IPS DF 19.7 (cell line): ENCODE measurements around the gene ARMCX6.
A peak's percentile ranks its signal among the peaks of the same experiment; 100 is the strongest.
"Not testable (repeated sequence)": the region's sequence is repeated elsewhere in the genome, so short reads cannot be mapped to it uniquely, and the experiment has no call there.

Experiments used
- DNase-seq: peaks from one replicate; pipeline ENCODE4 v3.0.0-alpha.2; 2013; ENCODE audit warnings: low read depth, low spot score

The ARMCX6 gene

DNA sequence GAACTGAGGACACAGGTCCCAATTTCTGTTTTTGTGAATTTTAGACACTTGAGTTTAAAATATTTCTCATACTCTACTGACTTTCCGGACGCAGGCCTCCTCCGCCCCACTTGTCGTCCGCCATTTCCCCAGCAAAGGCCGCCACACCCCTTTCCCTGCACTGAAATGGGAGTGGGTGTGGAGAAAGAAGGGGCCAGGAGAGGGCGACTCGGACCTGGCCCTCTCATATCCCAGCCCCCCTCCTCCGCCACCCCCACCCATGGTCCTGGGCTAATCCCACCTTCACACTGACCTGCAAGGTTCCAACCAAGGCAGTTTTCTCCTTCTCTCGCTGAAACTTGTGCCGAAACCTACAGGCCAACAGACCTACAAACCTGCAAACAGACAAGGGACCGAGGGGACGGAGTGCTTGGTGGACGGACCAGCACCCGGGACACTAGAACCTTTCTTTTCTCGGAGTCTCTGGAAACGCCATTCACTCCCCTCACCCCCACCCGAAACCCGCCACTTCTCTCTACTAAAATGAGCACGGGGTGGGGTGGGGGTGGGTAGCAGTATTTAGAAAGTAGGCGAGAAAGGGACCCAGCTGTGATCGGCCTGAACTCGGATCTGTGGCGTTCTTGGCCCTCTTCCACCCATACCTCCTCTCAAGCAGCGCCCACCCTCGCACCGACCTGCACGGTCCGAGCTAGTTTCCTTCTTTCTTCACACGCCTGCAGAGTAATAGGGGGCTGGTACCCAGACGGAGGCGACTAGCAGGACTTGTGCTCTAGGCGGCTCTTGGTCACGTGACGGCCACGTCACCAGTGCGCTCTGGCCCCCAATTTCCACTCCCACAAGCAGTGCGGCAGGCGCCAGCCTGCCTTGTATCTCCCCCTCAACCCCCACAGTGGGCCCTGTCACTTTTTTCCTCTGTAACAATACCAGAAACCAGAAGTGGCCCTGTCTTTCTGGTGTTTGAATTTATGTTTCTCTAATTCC lies at the start of gene ARMCX6:
ARMCX6 (minus strand) TSS at position 790 of the 981 bp plus-strand sequence. CDS start 1,380 bp downstream, outside the sequence.
- peak; percentile 28 for DNase-seq

DNA sequence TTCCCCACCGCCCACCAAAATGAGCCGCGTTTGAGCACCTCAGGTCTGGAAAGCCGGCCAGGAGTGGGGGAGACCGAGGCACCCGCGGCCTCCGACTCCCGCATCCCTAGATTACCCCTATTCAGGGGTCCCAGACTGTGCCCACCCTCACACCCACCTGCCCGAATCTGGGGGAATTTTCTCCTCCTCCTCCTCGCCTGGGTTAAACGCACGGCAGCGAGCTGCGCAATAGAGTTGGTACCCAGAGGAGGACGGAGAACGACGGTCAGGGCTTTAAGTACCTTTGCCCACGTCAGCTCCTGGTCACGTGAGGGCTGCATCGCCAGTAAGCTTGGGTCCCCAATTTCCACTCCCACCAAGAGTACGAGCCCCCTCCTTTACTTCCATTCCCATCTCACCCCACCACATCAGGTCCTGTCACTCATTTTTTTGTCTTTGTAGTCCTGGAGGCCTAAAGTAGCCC lies 41.8 kb upstream of the ARMCX6 start, which contains the start of gene ARMCX2:
ARMCX2 (minus strand) TSS at position 250 of the 463 bp plus-strand sequence. CDS start 2,262 bp downstream, outside the sequence.
- no peak for DNase-seq

DNA sequence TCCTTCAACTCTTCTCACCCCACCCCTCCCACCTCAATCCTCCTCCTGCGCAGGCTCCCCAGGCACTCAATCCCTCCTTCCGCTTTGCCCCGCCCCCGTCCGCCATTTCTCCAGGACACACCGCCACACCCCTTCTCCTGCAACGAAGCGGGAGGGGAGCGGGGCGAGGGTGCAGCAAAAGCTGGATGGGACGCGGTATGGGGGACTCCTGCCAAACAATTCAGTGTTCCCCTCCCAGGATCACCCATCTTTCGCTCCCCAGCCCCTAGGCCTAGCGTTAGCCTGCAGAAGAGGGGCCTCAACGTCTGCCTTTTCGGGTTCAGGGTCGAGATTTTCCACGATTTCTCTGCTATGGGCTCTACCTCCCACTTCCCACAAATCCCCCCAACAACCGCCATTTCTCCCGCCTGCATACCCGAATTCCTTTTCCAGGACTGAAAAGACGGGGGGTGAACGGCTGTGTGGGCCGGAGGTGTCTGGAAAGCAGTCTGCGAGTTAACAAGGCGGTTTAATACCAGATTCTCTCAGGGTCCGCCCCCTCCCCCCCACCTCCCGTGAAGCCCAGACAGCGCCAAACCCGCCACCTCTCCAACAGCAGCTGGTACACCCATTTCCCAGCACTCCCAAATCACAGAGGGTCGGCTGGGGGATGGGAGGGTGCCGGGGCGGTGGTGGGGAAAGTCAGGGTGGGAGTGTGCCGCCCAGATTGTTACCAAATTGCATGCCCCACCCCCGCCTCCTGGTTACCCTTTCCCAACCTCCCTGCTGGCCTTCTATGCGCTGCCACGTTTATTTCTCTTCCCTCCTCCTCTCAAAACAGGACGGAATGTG lies 41.1 kb upstream of the ARMCX6 start:
- no peak for DNase-seq

DNA sequence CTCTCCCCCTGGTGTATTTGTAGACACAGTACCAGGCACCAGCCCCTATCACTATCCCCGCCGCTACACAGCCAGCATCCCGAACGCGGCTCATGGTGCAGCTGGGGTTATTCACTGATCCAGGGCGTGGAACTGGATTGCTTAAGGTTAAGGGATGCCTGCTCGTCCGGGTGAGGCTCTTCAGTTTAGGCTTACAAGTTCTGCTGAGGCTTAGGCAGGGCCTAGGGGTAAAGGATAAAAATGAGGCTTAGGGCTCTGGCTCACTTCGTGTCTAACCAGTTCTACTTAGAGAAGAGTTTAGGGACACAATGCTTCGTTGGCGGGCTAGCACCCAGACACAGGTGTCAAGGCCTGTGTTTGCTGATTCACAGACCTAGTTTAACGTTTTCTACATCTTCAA lies 39.7 kb upstream of the ARMCX6 start:
- no peak for DNase-seq

DNA sequence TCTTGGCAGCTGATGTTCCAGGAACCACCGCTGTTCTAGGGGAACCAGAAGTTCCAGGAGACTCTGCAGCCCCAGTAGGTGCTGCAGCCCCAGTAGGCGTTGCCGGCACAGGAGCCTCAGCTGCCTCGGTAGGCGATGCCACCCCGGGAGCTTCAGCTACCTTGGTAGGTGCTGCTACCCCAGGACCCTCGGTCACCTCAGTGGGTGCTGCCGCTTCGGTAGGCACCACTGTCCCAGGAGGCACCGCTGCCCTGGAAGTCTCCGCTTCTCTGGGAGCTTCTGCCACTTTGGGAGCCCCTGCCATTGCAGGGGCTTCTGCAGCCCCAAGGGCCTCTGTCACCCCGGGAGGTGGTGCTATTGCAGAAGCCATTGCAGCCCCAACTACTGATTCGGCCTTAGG lies 39.0 kb upstream of the ARMCX6 start:
- DNase-seq: no peak

DNA sequence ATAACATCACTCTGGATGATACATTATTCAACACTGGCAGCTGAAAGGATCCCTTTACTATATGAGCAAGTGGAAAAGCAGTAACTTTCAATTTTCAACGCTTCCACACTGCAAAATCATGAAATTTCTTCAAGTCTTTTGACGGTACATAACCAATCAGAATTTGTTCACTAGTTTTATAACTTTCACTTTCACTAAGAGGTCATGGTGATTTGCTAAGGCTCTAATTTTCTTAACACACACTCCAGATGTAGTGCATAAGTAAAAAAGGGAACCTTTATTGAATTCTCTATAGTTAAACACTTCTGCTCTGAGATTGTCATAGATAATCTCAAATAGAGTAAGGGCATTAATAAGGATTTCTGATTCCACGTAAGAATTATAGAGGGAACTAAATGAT lies 37.7 kb upstream of the ARMCX6 start:
- DNase-seq: no peak

DNA sequence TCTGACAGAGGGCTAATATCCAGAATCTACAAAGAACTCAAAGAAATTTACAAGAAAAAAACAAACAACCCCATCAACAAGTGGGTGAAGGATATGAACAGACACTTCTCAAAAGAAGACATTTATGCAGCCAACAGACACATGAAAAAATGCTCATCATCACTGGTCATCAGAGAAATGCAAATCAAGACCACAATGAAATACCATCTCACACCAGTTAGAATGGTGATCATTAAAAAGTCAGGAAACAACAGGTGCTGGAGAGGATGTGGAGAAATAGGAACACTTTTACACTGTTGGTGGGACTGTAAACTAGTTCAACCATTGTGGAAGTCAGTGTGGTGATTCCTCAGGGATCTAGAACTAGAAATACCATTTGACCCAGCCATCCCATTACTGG lies 29.9 kb upstream of the ARMCX6 start:
- not testable (repeated sequence) for DNase-seq

DNA sequence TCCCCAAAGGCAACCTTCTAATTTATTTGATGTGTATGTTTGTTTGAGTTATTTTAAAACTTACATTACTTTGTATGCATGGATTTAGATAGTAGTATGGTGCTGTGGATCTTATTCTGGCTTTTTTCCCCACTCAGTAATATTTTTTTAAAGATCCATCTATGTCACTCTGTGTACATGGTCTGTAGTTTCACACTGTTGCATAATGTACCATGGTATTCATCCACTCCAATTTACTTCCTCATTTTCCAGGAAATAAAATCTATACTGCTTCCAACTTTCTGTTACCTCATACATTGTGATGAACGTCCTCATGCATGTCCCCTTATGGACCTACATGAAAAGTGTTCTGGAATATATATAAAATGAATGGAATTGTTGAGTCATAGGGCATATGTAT lies 24.3 kb upstream of the ARMCX6 start:
- no peak for DNase-seq

DNA sequence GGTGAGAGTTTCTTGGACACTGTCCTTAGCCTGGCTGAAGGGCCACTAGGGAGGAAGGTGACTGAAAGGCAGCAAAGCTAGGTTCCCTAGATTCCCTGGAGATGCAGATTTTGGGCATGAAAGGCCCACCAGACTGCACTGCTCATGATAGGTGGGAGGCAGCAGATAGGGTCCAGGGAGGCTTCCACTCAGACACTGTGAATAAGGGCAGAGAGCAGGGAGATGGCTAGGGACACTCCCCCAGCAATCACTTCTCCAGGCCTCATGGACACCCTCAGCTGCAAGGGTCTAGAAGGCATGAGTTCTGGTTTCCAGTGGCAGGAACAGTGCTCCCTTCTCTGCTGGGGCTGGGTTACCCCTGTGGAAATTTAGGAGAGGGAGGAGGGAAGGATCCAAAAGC lies 21.8 kb upstream of the ARMCX6 start:
- DNase-seq: no peak

DNA sequence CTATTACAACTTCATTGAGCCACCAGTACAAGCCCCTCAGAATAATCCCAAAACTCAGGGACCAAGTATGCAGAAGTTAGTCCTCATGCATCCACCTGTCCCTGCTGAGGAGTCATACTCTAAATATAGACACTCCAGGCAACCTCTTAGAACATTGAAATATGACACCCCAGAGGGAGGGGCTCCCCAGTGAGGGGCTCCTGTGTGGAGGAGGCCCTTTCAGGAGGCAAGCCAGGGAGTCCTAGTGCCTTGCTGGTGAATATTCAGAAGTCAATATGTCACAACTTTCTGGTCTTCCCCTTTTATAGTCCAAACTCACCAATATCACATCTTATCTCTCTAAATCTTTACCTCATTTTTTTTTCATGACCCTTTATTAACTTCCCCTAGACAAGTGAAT lies 1.6 kb upstream of the ARMCX6 start:
- DNase-seq: no peak

DNA sequence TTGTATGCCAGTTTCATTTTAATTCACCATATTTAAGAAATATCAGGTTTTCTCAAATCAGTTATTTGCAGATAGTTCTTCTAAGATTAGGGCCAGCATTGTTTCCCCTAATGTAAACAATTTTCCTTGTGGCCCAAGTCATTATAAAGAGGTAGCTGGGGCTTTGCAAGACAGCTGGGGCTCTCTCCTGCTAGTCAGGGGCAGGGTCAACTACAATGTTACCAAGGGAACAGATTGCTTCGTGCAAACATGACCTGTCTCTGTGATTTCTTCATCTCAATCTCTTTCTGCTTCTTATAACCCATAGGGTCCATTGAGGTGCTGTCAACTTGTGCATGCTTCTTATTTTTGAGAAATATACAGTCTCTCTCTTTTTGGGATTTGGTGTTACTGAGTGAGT lies 12.1 kb downstream of the ARMCX6 start:
- DNase-seq: no peak

DNA sequence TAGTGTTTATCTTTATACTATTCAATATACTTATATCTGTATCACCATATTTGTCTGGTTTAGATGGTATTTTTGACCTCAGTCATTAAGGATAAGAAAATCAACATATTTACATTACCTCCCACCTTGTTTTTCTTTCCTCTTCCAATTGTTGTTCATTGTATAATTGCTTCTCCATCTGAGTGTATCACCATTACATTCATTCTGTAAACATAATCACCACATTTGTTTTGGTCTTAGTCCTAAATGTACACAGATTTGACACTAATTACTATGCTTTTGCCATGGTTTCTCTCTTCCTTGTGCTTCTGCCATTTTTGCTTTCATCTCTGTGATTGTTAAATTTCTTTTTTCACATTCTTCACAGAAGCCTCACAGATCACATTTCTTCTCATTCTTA lies 12.7 kb downstream of the ARMCX6 start:
- no peak for DNase-seq

DNA sequence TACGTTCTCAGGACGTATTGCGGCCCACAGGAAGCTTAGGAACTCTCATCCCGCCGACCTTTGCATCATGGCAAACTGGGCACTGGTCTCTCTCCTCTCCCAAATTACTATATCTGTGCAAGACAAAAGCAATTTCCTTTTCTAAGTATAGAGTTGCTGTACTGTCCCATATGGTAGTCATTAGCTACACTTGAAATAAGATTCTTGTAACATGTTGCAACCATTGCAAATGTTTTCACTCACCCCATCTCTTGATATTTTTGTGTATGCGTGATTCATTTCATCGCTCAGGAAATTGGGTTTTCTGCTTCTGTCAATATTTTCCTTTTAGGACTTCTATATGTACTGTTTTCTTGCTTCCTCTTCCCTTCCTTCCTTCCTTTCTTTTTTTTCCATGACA lies 15.7 kb downstream of the ARMCX6 start:
- no peak for DNase-seq

DNA sequence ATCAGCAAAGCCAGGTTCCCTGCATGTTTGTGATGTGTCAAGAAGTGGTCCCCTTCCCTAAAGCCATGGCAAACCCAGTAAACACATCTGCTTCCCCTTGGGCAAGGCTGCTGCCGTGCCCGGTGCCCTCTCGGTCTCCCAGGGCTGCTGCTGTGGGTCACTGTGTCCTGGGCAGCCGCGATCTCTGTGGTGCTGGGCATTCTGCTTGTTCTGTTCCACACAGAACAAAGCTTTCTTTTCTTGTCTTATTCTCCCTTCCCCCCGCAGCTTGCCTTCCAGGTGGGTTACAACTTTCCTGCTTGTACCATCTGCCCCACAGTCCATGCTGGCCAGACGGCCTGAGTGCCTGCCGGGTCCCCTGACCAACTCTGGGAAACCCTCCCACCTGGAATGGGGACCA lies 18.2 kb downstream of the ARMCX6 start:
- DNase-seq: not testable (repeated sequence)

DNA sequence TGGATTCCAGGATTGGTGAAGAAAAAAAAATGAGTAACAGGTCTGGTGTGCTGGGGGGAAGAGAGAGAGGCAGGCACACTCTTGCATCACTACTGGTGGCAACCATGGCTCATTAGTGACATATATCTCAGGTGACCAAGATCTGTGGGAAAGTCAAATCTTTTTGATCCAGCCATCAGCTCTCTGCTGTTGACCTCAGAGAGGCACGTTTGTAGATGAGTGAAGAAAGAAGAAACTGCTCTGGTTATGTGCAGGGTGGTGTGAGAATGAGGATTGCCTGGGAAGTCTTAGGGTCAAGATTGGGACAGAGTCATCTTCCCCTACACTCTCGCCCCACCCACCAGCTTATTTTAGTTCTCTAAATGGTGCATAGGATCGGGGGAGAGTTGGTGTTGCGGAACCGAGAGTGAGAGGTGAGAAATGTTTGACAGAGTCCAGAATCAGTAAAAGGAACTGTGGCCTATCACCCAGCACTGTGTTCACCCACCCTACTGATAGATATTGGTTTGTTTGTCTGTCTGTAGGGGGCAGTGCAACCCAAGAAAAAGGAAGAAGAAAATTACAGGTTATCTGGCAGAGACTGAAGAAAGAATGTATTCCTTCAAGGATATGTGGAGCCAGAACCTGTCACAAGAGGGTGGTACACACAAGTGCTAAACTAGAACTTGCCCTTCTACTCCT lies 21.9 kb downstream of the ARMCX6 start:
- peak; percentile 42 for DNase-seq
